Omental fat pad (tissue), 4 donors: ENCODE measurements around the gene GPR176. TPM values are rescaled to one million over a fixed set of nuclear protein-coding genes. Genes with fewer than 3 reads are reported as not detected.
A peak's percentile ranks its signal among the peaks of the same experiment; 100 is the strongest.

Source experiments
- ATAC-seq: fragments of 150-250 bp; one replicate; pipeline ENCODE4 v1.9.1; 2016; ENCODE audit warnings: mild to moderate bottlenecking, moderate library complexity; ENCODE audit not compliant: low FRiP score
- DNase-seq: peaks from one replicate; pipeline ENCODE4 v3.0.0-alpha.2; 2019; ENCODE audit warnings: low spot score
- CTCF ChIP-seq, 3 donors: fragments of 450-650 bp; IDR thresholded peaks; one replicate each; pipeline ENCODE4 v1.5.1; 2016 to 2017; ENCODE audit warnings: antibody characterized with exemption in 3 of 3, mild to moderate bottlenecking in 3 of 3, moderate library complexity in 2 of 3
- total RNA-seq, 4 donors: library from RNA; depleted of rRNA; stranded (reverse); fragments of >200 nt; gene quantifications; one replicate each; pipeline ENCODE4 v1.1.0, GENCODE V29; 2016

Gene GPR176
- total RNA-seq, 4 donors from 2014 or later: 5.6 to 23.9 (median 11.7) TPM

GRCh38 chr15:39887211-39887610, 32.9 kb downstream of the GPR176 start:
- DNase-seq: no peak
- TF ChIP-seq CTCF (IDR thresholded peaks at IDR 0.05): no peak
- no peak for ATAC-seq

- ATAC-seq (no peak), DNase-seq (no peak)
- TF ChIP-seq CTCF (IDR thresholded peaks at IDR 0.05): no peak
Measured at GRCh38 chr15:39886418-39886817, 33.6 kb downstream of the GPR176 start.

- DNase-seq: no peak
- TF ChIP-seq CTCF (IDR thresholded peaks at IDR 0.05): no peak
- peak; percentile 50 for ATAC-seq
Measured at GRCh38 chr15:39885099-39885777, 34.8 kb downstream of the GPR176 start.

- ATAC-seq: no peak
- TF ChIP-seq CTCF (IDR thresholded peaks at IDR 0.05): no peak
- no peak for DNase-seq
Measured at GRCh38 chr15:39884351-39884750, 35.7 kb downstream of the GPR176 start.

- DNase-seq: no peak
- no peak for TF ChIP-seq CTCF (IDR thresholded peaks at IDR 0.05)
- no peak for ATAC-seq
Measured at GRCh38 chr15:39882602-39883001, 37.5 kb downstream of the GPR176 start.

- DNase-seq: no peak
- TF ChIP-seq CTCF (IDR thresholded peaks at IDR 0.05): no peak
- no peak for ATAC-seq
Measured at GRCh38 chr15:39881790-39882189, 38.3 kb downstream of the GPR176 start.

- no peak for TF ChIP-seq CTCF (IDR thresholded peaks at IDR 0.05)
- no peak for ATAC-seq
Measured at GRCh38 chr15:39880718-39881387, 39.2 kb downstream of the GPR176 start.

More at GRCh38 chr15:39880718-39881387, 39.2 kb downstream of the GPR176 start:
- DNase-seq: no peak
